Smooth muscle cell (in vitro differentiated cells): ENCODE measurements around the gene JCAD. TPM values are rescaled to one million over a fixed set of nuclear protein-coding genes. Genes with fewer than 3 reads are reported as not detected.

Experiments
- DNase-seq: peaks from one replicate; lab custom pipeline; 2025; ENCODE audit not compliant: unreplicated experiment; lab: John Stamatoyannopoulos, UW
- H2AFZ ChIP-seq: fragments of 200-600 bp; sonication (generic); 2 replicates; pipeline ENCODE4 v1.6.0; 2016; ENCODE audit warnings: antibody characterized with exemption, low read depth, mild to moderate bottlenecking
- H3F3A ChIP-seq: fragments of 200-600 bp; sonication (generic); 2 replicates; pipeline ENCODE4 v1.6.0; 2017; ENCODE audit warnings: antibody characterized with exemption, low read depth
- H3K27ac ChIP-seq: fragments of 200-600 bp; sonication (generic); 2 replicates; pipeline ENCODE4 v1.5.1; 2016; ENCODE audit warnings: low read depth, mild to moderate bottlenecking
- H3K27me3 ChIP-seq: fragments of 200-600 bp; sonication (generic); 2 replicates; pipeline ENCODE4 v1.6.1; 2016; ENCODE audit warnings: low read depth, mild to moderate bottlenecking
- H3K36me3 ChIP-seq: fragments of 200-600 bp; sonication (generic); 2 replicates; pipeline ENCODE4 v1.5.1; 2016; ENCODE audit warnings: low read depth
- H3K4me1 ChIP-seq: fragments of 200-600 bp; sonication (generic); 2 replicates; pipeline ENCODE4 v1.5.1; 2016; ENCODE audit warnings: low read depth
- H3K4me2 ChIP-seq: fragments of 200-600 bp; sonication (generic); 2 replicates; pipeline ENCODE4 v1.6.0; 2016; ENCODE audit warnings: mild to moderate bottlenecking
- H3K4me3 ChIP-seq: fragments of 200-600 bp; sonication (generic); 2 replicates; pipeline ENCODE4 v1.5.1; 2016; ENCODE audit warnings: mild to moderate bottlenecking
- H3K79me2 ChIP-seq: fragments of 200-600 bp; sonication (generic); 2 replicates; pipeline ENCODE4 v1.6.0; 2016; ENCODE audit warnings: low read depth, mild to moderate bottlenecking
- H3K9ac ChIP-seq: fragments of 200-600 bp; sonication (generic); 2 replicates; pipeline ENCODE4 v1.6.0; 2016; ENCODE audit warnings: low read depth
- H3K9me3 ChIP-seq: fragments of 200-600 bp; sonication (generic); replicated peaks from 2 replicates; pipeline ENCODE4 v1.5.1; 2016; ENCODE audit warnings: low read depth
- H4K20me1 ChIP-seq: fragments of 200-600 bp; sonication (generic); 2 replicates; pipeline ENCODE4 v1.6.0; 2016; ENCODE audit warnings: low read depth
- WGBS: methylation state at CpG from one replicate; pipeline ENCODE4 v1.1.7; 2016; ENCODE audit warnings: low lambda C conversion rate; 5-methylcytosine and 5-hydroxymethylcytosine counted together
- polyA plus RNA-seq: library from polyadenylated mRNA; unstranded; fragments of >200 nt; fragmentation: Nextera tagmentation; extraction: Ambion mirVana; gene quantifications from 2 replicates; pipeline ENCODE4 v1.2.1, GENCODE V29; 2016
- total RNA-seq: library from RNA; depleted of rRNA; stranded (reverse); fragments of >200 nt; gene quantifications from 2 replicates; pipeline ENCODE4 v1.2.3, GENCODE V29; 2014
- TF ChIP-seq, protein P1 (sequence below): fragments of 200-600 bp; sonication (generic); IDR thresholded peaks from 2 replicates; pipeline ENCODE4 v1.5.1; 2017; ENCODE audit warnings: borderline replicate concordance, mild to moderate bottlenecking, antibody characterized with exemption; ENCODE audit not compliant: insufficient read depth, poor library complexity, severe bottlenecking

JCAD gene
- total and polyA plus RNA-seq, 2 experiments from 2014 or later: 7.5 to 7.8 TPM

DNA sequence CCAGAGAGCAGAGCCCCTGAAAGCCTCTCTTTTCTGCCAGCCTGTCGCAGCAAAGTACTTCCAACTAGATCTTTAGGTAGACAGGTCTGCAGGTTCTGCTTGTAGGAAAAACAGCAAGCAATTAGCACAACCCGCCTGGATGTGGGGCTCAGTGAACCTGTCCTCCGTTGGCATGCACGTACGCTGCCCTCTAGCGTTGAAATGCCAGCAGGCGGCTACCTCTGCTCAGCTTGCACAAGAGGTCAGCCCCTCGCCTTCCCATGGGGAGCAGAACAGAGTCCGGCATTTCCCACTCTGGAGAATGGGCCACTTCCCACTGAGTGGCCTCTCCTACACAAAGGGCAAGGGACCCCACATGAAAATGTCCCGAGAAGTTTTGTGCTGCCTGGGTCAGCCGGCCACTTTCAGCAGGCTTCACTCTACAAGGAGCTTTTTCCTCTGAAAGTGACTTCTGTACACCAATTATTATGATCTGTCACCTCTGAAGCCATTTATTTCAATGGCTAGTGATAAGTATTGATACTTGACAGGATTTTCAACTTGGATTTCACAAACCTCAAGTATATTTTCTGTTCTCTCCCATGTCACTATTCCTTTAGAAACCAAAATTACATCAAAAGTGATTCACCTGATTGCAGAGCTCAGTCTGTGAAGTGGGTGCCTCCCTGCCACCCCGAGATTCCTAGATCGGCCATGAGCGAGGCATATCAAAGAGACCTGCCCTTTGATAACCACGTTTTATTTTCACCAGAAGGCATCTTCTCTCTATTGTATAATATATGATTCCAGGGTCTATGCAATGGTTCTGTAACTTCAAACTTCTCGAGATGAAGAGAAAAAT is 56.7 kb downstream of the JCAD start:
- peak; percentile 8 for DNase-seq
- Histone ChIP-seq H3F3A (no peaks in the 10 kb centered on the region), H3K27me3 (no peaks in the 10 kb centered on the region), H3K4me2 (no peak overlapping the region), H2AFZ (no peak overlapping the region), H3K9ac (no peak overlapping the region), H3K36me3 (no peaks in the 10 kb centered on the region), H3K4me3 (no peak overlapping the region), H4K20me1 (no peaks in the 10 kb centered on the region), H3K79me2 (no peaks in the 10 kb centered on the region), H3K4me1 (no peaks in the 10 kb centered on the region), H3K27ac (no peak overlapping the region), H3K9me3 (no peaks in the 10 kb centered on the region)
- TF ChIP-seq, protein P1, sequence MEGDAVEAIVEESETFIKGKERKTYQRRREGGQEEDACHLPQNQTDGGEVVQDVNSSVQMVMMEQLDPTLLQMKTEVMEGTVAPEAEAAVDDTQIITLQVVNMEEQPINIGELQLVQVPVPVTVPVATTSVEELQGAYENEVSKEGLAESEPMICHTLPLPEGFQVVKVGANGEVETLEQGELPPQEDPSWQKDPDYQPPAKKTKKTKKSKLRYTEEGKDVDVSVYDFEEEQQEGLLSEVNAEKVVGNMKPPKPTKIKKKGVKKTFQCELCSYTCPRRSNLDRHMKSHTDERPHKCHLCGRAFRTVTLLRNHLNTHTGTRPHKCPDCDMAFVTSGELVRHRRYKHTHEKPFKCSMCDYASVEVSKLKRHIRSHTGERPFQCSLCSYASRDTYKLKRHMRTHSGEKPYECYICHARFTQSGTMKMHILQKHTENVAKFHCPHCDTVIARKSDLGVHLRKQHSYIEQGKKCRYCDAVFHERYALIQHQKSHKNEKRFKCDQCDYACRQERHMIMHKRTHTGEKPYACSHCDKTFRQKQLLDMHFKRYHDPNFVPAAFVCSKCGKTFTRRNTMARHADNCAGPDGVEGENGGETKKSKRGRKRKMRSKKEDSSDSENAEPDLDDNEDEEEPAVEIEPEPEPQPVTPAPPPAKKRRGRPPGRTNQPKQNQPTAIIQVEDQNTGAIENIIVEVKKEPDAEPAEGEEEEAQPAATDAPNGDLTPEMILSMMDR: peak; percentile 79
- WGBS: 46% methylated on average over 16 of the region's 16 CpGs

DNA sequence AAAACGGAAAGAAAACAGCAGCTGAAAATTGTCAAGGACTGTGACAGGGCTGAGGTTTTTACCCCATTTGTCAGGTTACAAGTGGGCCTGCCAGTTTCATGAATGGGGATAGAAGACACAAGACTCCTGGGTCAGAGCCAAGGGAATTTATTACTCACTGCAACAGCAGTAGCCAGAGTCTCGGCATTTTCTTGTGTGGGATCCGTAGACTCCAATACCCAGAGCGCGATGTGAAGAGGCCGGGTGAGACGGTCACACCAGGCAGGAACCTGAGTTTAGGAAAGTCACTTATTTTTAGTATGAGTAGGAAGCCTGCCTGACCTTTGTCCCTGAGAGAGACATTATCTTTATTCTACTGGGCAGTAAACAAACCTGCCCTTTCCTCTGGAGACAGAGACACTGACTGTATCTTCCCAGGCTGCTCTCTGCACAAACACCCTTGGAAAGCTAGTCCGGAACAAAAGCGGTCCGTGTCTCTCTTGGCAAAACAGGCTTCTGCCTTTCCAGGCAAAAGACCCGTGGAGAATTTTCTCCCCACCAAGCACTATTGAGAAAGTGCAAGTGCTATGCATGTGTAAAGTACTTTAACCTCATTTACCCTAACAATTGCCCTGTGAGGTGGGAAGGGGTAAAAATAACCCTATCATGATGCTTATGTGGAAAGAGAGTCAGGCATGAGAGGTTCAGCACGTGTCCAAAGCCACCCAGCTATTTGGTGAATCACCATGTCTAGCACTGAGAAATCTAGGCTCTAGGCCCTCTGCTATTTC is 58.4 kb downstream of the JCAD start:
- H3K27ac ChIP-seq: peak overlapping the region; percentile 80
- H3K4me2 ChIP-seq: no peak overlapping the region
- no peak overlapping the region for H2AFZ ChIP-seq
- H3F3A ChIP-seq: no peaks in the 10 kb centered on the region
- no peaks in the 10 kb centered on the region for H3K36me3 ChIP-seq
- WGBS: 64% methylated on average over 12 of the region's 12 CpGs
- no peaks in the 10 kb centered on the region for H4K20me1 ChIP-seq
- no peak overlapping the region for H3K9ac ChIP-seq
- DNase-seq: no peak
- TF ChIP-seq, protein P1: no peak
- no peaks in the 10 kb centered on the region for H3K4me1 ChIP-seq
- H3K4me3 ChIP-seq: no peak overlapping the region
- H3K79me2 ChIP-seq: no peaks in the 10 kb centered on the region
- no peaks in the 10 kb centered on the region for H3K27me3 ChIP-seq
- no peaks in the 10 kb centered on the region for H3K9me3 ChIP-seq

DNA sequence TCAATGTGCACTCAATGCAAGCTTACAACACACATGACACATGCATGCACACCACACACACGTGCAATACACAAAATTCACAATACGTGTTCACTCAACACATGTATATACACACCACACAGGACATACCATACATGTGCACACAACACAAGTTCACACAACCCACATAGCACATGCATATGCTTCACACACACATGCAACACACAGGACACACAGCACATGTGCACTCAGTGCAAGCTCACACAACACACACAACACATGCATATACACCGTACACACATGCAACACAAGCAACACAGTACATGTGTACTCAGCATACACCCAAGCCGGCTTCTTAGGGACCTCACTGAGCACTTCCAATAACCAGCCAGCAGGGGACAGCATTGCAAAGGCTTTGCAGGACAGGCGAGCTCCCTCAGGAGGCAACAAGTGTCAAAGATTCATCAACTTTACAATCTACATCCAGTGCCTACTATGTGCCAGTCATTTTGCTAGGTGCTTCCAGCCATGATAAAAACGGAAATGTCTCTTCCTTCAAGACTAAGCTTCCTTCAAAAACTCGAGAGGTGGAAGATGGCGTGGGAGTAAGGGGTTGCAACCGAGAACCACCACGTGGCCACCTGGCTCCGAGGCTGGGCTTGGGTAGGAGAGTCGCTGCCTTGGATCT is 61.1 kb downstream of the JCAD start:
- TF ChIP-seq, protein P1: peak; percentile 97
- H3F3A ChIP-seq: peaks cover 3% of the 10 kb centered on the region
- H2AFZ ChIP-seq: no peak overlapping the region
- no peaks in the 10 kb centered on the region for H3K4me1 ChIP-seq
- no peaks in the 10 kb centered on the region for H4K20me1 ChIP-seq
- H3K4me3 ChIP-seq: no peak overlapping the region
- no peak overlapping the region for H3K4me2 ChIP-seq
- H3K27me3 ChIP-seq: no peaks in the 10 kb centered on the region
- no peaks in the 10 kb centered on the region for H3K9me3 ChIP-seq
- H3K36me3 ChIP-seq: no peaks in the 10 kb centered on the region
- no peaks in the 10 kb centered on the region for H3K79me2 ChIP-seq
- no peak overlapping the region for H3K9ac ChIP-seq
- H3K27ac ChIP-seq: no peak overlapping the region
- 38% methylated on average over 12 of the region's 12 CpGs for WGBS
- peak; percentile 23 for DNase-seq
